HepG2 (cell line): ENCODE measurements around the gene TPPP2. TPM values are rescaled to one million over a fixed set of nuclear protein-coding genes. Genes with fewer than 3 reads are reported as not detected.

Experiments used
- ATAC-seq: fragments of 200-7000 bp; cut with Tn5 transposase; 3 replicates; pipeline ENCODE4 v1.9.1; 2020; ENCODE audit warnings: mild to moderate bottlenecking, moderate library complexity
- BruUV-seq: library from RNA; stranded (reverse); fragments of 400-500 nt; replicated peaks from 2 replicates; lab custom pipeline; 2021; lab: Mats Ljungman, UMichigan
- CTCF ChIA-PET: fragments of 300-600 bp; formaldehyde crosslinking; extraction: SDS; loops from one replicate; lab custom pipeline; 2021; ENCODE audit warnings: low total read pairs, inconsistent platforms, low intra/inter-chr PET ratio; lab: Yijun Ruan, JAX
- POLR2A ChIA-PET: fragments of 350-600 bp; sonication (Branson Sonifier 250); formaldehyde crosslinking; loops from one replicate; lab custom pipeline; 2020; ENCODE audit warnings: antibody characterized with exemption, inconsistent platforms; lab: Yijun Ruan, JAX
- DNase-seq: peaks from one replicate; pipeline ENCODE4 v3.0.0-alpha.2; 2015; ENCODE audit warnings: low spot score
- FAIRE-seq: peaks from 3 replicates; lab custom pipeline; 2011; peaks lifted over from hg19 to GRCh38; lab: Jason Lieb, UNC
- H2AFZ ChIP-seq: one replicate; pipeline ENCODE4 v1.6.1; 2011; ENCODE audit warnings: low read length, inconsistent platforms
- H3K27ac ChIP-seq: fragments of 300-600 bp; 3 replicates; pipeline ENCODE4 v1.8.0; 2011; ENCODE audit warnings: mixed run types, mild to moderate bottlenecking, mixed read lengths, low read length, inconsistent platforms; ENCODE audit not compliant: insufficient read depth; ENCODE audit errors: extremely low read length
- H3K27me3 ChIP-seq, 2 experiments: fragments of 200-600 bp in 1 of 2; 2 replicates in 1 of 2; 3 replicates in 1 of 2; pipeline versions ENCODE4 v1.6.0 to v1.8.0; 2011; ENCODE audit warnings: low read length in 2 of 2, mild to moderate bottlenecking in 2 of 2, moderate library complexity in 2 of 2, inconsistent platforms in 1 of 2; ENCODE audit not compliant: insufficient read depth in 2 of 2, control insufficient read depth in 1 of 2
- H3K36me3 ChIP-seq, 2 experiments: fragments of 200-600 bp in 1 of 2; replicated peaks in 1 of 2; 2 replicates in 1 of 2; 3 replicates in 1 of 2; pipeline versions ENCODE4 v1.5.1 to v1.8.0; 2011; ENCODE audit warnings: low read length in 2 of 2, inconsistent platforms in 1 of 2; ENCODE audit not compliant: insufficient read depth in 2 of 2, control insufficient read depth in 1 of 2
- H3K4me1 ChIP-seq: 2 replicates; pipeline ENCODE4 v1.5.1; 2012; ENCODE audit warnings: low read length, inconsistent platforms; ENCODE audit not compliant: insufficient read depth
- H3K4me2 ChIP-seq: 2 replicates; pipeline ENCODE4 v1.6.0; 2011; ENCODE audit warnings: low read depth, low read length, inconsistent platforms
- H3K4me3 ChIP-seq, 3 experiments: fragments of 200-600 bp in 1 of 3; sonication (generic), shearing (Covaris generic) in 1 of 3; replicated peaks in 1 of 3; 2 replicates each; pipeline ENCODE4 v1.5.1; 2011 to 2016; ENCODE audit warnings: low read length in 3 of 3, inconsistent platforms in 2 of 3, low read depth in 2 of 3, mild to moderate bottlenecking in 2 of 3, control low read depth in 1 of 3, mixed read lengths in 1 of 3; ENCODE audit not compliant: insufficient read depth in 1 of 3
- H3K79me2 ChIP-seq: one replicate; pipeline ENCODE4 v1.6.1; 2011; ENCODE audit warnings: low read length, inconsistent platforms; ENCODE audit not compliant: insufficient read depth
- H3K9ac ChIP-seq: 2 replicates; pipeline ENCODE4 v1.6.0; 2011; ENCODE audit warnings: mild to moderate bottlenecking, low read depth, low read length, inconsistent platforms; ENCODE audit not compliant: insufficient read depth
- H3K9me3 ChIP-seq: 2 replicates; pipeline ENCODE4 v1.5.1; 2012; ENCODE audit warnings: mild to moderate bottlenecking, low read length
- H4K20me1 ChIP-seq: 2 replicates; pipeline ENCODE4 v1.6.0; 2011; ENCODE audit warnings: inconsistent platforms, mild to moderate bottlenecking, low read length, moderate library complexity; ENCODE audit not compliant: insufficient read depth
- CCAR2 ChIP-seq: fragments of 200-400 bp; formaldehyde crosslinking; optimal IDR thresholded peaks from 2 replicates; pipeline ENCODE3; 2018; ENCODE audit warnings: low read depth, mild to moderate bottlenecking, low read length, moderate library complexity
- NBN ChIP-seq: fragments of 450-650 bp; conservative IDR thresholded peaks from 2 replicates; pipeline ENCODE4 v1.6.1; 2017
- PHF5A ChIP-seq: IDR thresholded peaks from one replicate; pipeline ENCODE4 v1.6.1; 2018; ENCODE audit warnings: low read depth, missing genetic modification reagents; ENCODE audit not compliant: unreplicated experiment
- SMAD1 ChIP-seq: sonication (generic); formaldehyde crosslinking; IDR thresholded peaks from 2 replicates; pipeline ENCODE4 v1.4.0; 2020; ENCODE audit warnings: missing genetic modification reagents, low read depth, mild to moderate bottlenecking, borderline replicate concordance
- XRCC5 ChIP-seq: fragments of 200-400 bp; formaldehyde crosslinking; optimal IDR thresholded peaks from 2 replicates; pipeline ENCODE3; 2017; ENCODE audit warnings: mild to moderate bottlenecking, low read length
- ZNF777 ChIP-seq: sonication (generic); formaldehyde crosslinking; IDR thresholded peaks from 2 replicates; pipeline ENCODE4 v1.4.0; 2020; ENCODE audit warnings: missing genetic modification reagents
- WGBS: methylation state at CpG from one replicate; pipeline ENCODE4 v1.1.6; 2017; ENCODE audit warnings: low lambda C conversion rate; 5-methylcytosine and 5-hydroxymethylcytosine counted together
- in situ Hi-C: cut with HindIII; loops from 2 replicates; pipeline ENCODE4 v1.10.0; 2017; ENCODE audit warnings: low pct_unique_long_range_greater_than_20kb; ENCODE audit not compliant: extremely low pct_ligation_motif_present
- intact Hi-C: fragments of 100-400 bp; cut with micrococcal nuclease; formaldehyde crosslinking; loops from one replicate; pipeline ENCODE4 v1.10.0; 2022; ENCODE audit not compliant: unreplicated experiment
- polyA plus RNA-seq, 8 experiments: library from polyadenylated mRNA; depleted of rRNA in 3 of 8; stranded (reverse) in 7 of 8; unstranded in 1 of 8; fragments of >200 nt; fragmentation: Illumina TruSeq in 4 of 8; extraction: Trizol in 4 of 8; gene quantifications; 2 replicates each; pipeline versions ENCODE4 v1.2.1 to v1.2.3, GENCODE V29; 2011 to 2016; ENCODE audit warnings: low read depth in 4 of 8, missing spikeins in 1 of 8, mixed read lengths in 1 of 8; ENCODE audit not compliant: insufficient read depth in 1 of 8
- total RNA-seq, 5 experiments: library from RNA; depleted of rRNA; stranded (reverse); fragments of >200 nt; fragmentation: Illumina TruSeq; extraction: Trizol; gene quantifications; 2 replicates each; pipeline ENCODE4 v1.2.3, GENCODE V29; 2016; ENCODE audit warnings: low read depth in 1 of 5
- TF ChIP-seq, protein P1 (sequence below): sonication (generic); formaldehyde crosslinking; IDR thresholded peaks from 2 replicates; pipeline ENCODE4 v1.5.0; 2020; ENCODE audit warnings: mild to moderate bottlenecking, missing genetic modification reagents
- TF ChIP-seq, protein P2 (sequence below): sonication (generic); formaldehyde crosslinking; IDR thresholded peaks from 2 replicates; pipeline ENCODE4 v1.5.0; 2020; ENCODE audit warnings: missing genetic modification reagents

Gene TPPP2
- total and polyA plus RNA-seq, 2 of the 13 experiments (the other 11 are each of a cell fraction or from before 2014, with no cell fraction given): 0.58 to 4.2 TPM

DNA sequence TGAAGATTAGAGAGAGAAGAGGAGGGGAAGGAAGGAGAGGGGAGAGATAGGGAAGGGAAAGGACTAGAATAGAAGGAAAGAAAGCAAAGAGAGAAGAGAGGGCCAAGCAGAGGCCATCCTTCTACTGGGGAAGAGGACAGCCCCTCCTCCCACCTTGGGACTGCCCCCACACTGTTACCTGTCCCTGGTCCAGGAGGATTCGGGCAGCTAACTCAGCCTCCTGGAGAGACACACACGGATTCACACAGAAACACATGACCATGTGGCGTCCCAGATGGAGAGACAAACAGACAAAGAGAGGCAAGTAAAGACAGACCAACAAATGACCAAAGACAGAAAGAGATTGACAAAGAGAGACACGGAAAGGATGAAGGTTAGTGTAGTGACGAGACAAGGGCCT, 7.3 kb upstream of the TPPP2 start (continued):
- no peak for TF ChIP-seq CCAR2
- no peak for TF ChIP-seq PHF5A (CRISPR knock-in tag)
- TF ChIP-seq, protein P1, sequence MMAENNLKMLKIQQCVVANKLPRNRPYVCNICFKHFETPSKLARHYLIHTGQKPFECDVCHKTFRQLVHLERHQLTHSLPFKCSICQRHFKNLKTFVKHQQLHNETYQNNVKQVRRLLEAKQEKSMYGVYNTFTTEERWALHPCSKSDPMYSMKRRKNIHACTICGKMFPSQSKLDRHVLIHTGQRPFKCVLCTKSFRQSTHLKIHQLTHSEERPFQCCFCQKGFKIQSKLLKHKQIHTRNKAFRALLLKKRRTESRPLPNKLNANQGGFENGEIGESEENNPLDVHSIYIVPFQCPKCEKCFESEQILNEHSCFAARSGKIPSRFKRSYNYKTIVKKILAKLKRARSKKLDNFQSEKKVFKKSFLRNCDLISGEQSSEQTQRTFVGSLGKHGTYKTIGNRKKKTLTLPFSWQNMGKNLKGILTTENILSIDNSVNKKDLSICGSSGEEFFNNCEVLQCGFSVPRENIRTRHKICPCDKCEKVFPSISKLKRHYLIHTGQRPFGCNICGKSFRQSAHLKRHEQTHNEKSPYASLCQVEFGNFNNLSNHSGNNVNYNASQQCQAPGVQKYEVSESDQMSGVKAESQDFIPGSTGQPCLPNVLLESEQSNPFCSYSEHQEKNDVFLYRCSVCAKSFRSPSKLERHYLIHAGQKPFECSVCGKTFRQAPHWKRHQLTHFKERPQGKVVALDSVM: no peak

DNA sequence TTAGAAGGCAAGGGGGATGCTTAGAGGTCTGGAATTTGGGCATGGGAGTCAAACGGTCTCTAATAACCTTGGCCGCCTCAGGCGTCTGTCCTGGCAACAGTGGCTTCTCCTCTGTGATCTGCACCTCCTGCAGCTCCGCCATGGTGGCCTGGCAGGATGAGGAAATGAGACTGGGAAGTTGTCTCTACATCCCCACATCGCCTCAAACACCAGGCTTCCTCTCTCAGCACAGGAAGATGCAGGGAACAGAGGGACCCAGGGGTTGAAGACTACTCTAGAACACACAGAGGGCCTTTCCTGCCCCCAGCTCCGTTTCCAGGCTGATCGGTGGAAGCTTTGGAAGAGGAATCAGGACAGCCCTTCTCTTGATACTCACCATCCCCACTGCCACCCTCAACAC, 6.8 kb upstream of the TPPP2 start:
- TF ChIP-seq XRCC5: no peak
- no peak for TF ChIP-seq SMAD1 (CRISPR knock-in tag)
- TF ChIP-seq ZNF777 (CRISPR knock-in tag): no peak
- TF ChIP-seq NBN: no peak
- TF ChIP-seq, protein P2, sequence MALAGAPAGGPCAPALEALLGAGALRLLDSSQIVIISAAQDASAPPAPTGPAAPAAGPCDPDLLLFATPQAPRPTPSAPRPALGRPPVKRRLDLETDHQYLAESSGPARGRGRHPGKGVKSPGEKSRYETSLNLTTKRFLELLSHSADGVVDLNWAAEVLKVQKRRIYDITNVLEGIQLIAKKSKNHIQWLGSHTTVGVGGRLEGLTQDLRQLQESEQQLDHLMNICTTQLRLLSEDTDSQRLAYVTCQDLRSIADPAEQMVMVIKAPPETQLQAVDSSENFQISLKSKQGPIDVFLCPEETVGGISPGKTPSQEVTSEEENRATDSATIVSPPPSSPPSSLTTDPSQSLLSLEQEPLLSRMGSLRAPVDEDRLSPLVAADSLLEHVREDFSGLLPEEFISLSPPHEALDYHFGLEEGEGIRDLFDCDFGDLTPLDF (CRISPR knock-in tag): no peak
- TF ChIP-seq, all 625 proteins: peak for 0
- Histone ChIP-seq H3K27me3 (no peaks in the 10 kb centered on the region; a peak in 1 of 5 replicates), H3K4me3 (peak overlapping the region in 1 of 3 experiments; percentile 94; a peak in 1 of 6 replicates), H3K79me2 (peaks cover 13% of the 10 kb centered on the region), H3K9me3 (no peaks in the 10 kb centered on the region), H4K20me1 (no peaks in the 10 kb centered on the region), H3K9ac (no peak overlapping the region), H2AFZ (no peak overlapping the region), H3K4me2 (peak overlapping the region; percentile 92), H3K27ac (peak overlapping the region; percentile 83), H3K4me1 (peaks cover 57% of the 10 kb centered on the region), H3K36me3 (peaks cover 27 to 36% of the 10 kb centered on the region in 2 experiments)
- POLR2A ChIA-PET: interaction anchor here (1.8 to 3.0 kb wide), 6 partner anchors 8 to 48 kb away, joined by 6 to 26 read pairs (median 12); partner anchors contain the start of gene ARHGEF40
- in situ Hi-C loops (no loop called here), intact Hi-C loops (no loop called here)
- BruUV-seq: no TSS peak
- WGBS: 93% methylated on average over 7 of the region's 7 CpGs
- CTCF ChIA-PET: no interaction called here
- ATAC-seq (no peak), FAIRE-seq (no peak), DNase-seq (no peak)
